OCI-LY7 (cell line): ENCODE data around the gene SRGAP2B. TPM values are rescaled to one million over a fixed set of nuclear protein-coding genes. Genes with fewer than 3 reads are reported as not detected.
"Not testable (repeated sequence)": the region's sequence is repeated elsewhere in the genome, so short reads cannot be mapped to it uniquely, and the experiment has no call there.

Experiments
- Bru-seq: library from RNA; stranded (reverse); fragments of 400-500 nt; gene quantifications from one replicate; lab custom pipeline; 2021; lab: Mats Ljungman, UMichigan
- BruChase-seq, 2 experiments: library from RNA; stranded (reverse); fragments of 400-500 nt; gene quantifications; one replicate each; lab custom pipeline; 2021; lab: Mats Ljungman, UMichigan
- BruUV-seq: library from RNA; stranded (reverse); fragments of 400-500 nt; replicated peaks from 2 replicates; lab custom pipeline; 2021; lab: Mats Ljungman, UMichigan
- CTCF ChIA-PET: fragments of 300-600 bp; sonication (Branson Sonifier 250); formaldehyde crosslinking; loops from one replicate; lab custom pipeline; 2022; ENCODE audit warnings: antibody characterized with exemption; ENCODE audit not compliant: unreplicated experiment; lab: Charles Lee
- POLR2A ChIA-PET: fragments of 300-600 bp; sonication (Branson Sonifier 250); formaldehyde crosslinking; loops from one replicate; lab custom pipeline; 2022; ENCODE audit warnings: antibody characterized with exemption; lab: Charles Lee
- DNase-seq: peaks from one replicate; pipeline ENCODE4 v3.0.0-alpha.2; 2015; ENCODE audit warnings: low spot score
- H2AFZ ChIP-seq: fragments of 200-600 bp; sonication (generic), shearing (Covaris generic); 2 replicates; pipeline ENCODE4 v1.6.1; 2014; ENCODE audit warnings: mild to moderate bottlenecking, antibody characterized with exemption, low read length, moderate library complexity
- H3K27ac ChIP-seq: fragments of 200-600 bp; sonication (generic); 2 replicates; pipeline ENCODE4 v1.5.1; 2014; ENCODE audit warnings: mixed run types, low read depth, mild to moderate bottlenecking, moderate library complexity, low read length, inconsistent platforms; ENCODE audit not compliant: poor library complexity, severe bottlenecking
- H3K36me3 ChIP-seq: fragments of 200-600 bp; sonication (generic); 2 replicates; pipeline ENCODE4 v1.6.1; 2014; ENCODE audit warnings: mild to moderate bottlenecking, antibody characterized with exemption, low read length, moderate library complexity, mixed read lengths; ENCODE audit not compliant: insufficient read depth
- H3K4me1 ChIP-seq: fragments of 200-600 bp; sonication (generic); 2 replicates; pipeline ENCODE4 v1.5.1; 2014; ENCODE audit warnings: mild to moderate bottlenecking, low read length; ENCODE audit not compliant: insufficient read depth, poor library complexity, severe bottlenecking
- H3K4me2 ChIP-seq: fragments of 200-600 bp; sonication (generic); 2 replicates; pipeline ENCODE4 v1.6.1; 2014; ENCODE audit warnings: mild to moderate bottlenecking, low read length
- H3K4me3 ChIP-seq: fragments of 200-600 bp; sonication (generic); 2 replicates; pipeline ENCODE4 v1.5.1; 2014; ENCODE audit warnings: mild to moderate bottlenecking, low read depth, low read length; ENCODE audit not compliant: poor library complexity, severe bottlenecking
- H3K79me2 ChIP-seq: fragments of 200-600 bp; sonication (generic); 2 replicates; pipeline ENCODE4 v1.6.1; 2016; ENCODE audit warnings: low read depth, mild to moderate bottlenecking, low read length, moderate library complexity, mixed read lengths; ENCODE audit not compliant: insufficient read depth
- H3K9me2 ChIP-seq: fragments of 200-600 bp; sonication (generic); 2 replicates; pipeline ENCODE4 v1.6.1; 2016; ENCODE audit warnings: mild to moderate bottlenecking, low read length, mixed read lengths; ENCODE audit not compliant: insufficient read depth
- H3K9me3 ChIP-seq: fragments of 200-600 bp; sonication (generic); 2 replicates; pipeline ENCODE4 v1.6.1; 2014; ENCODE audit warnings: mild to moderate bottlenecking, mixed run types, low read length, mixed read lengths
- H4K20me1 ChIP-seq: fragments of 200-600 bp; sonication (generic); 2 replicates; pipeline ENCODE4 v1.6.1; 2014; ENCODE audit warnings: mild to moderate bottlenecking, antibody characterized with exemption, low read length, moderate library complexity, mixed read lengths; ENCODE audit not compliant: insufficient read depth
- intact Hi-C: fragments of 100-400 bp; cut with micrococcal nuclease; formaldehyde crosslinking; loops from one replicate; pipeline ENCODE4 v1.10.0; 2022; ENCODE audit not compliant: unreplicated experiment
- long read RNA-seq: library from polyadenylated mRNA; stranded (forward); transcript quantifications from one replicate; pipeline ENCODE4 v2.0.0, GENCODE V29; 2022
- total RNA-seq, 2 experiments: library from RNA; depleted of rRNA in 1 of 2; stranded (reverse); fragments of >200 nt in 1 of 2; shearing (Covaris generic) in 1 of 2; gene quantifications; 2 replicates each; pipeline ENCODE4 v1.2.3, GENCODE V29; 2014 to 2022

SRGAP2B gene
- total RNA-seq (2014; rRNA removed; shearing (Covaris generic)) (17.7 and 22.1 TPM in 2 replicates), total RNA-seq (2022) (36.5 and 46.7 TPM in 2 replicates), Bru-seq, nascent RNA (percentile 75 among the genes with signal in this experiment), BruChase-seq, experiment 1, labeled RNA remaining after a 6-hour chase (percentile 67 among the genes with signal in this experiment), BruChase-seq, experiment 2, labeled RNA remaining after a 2-hour chase (percentile 62 among the genes with signal in this experiment)
- long read RNA-seq, partial matches to known transcripts = 4 of 13 reads
- long read RNA-seq, other reads (novel, unspliced or antisense) = 9 of 13 reads

DNA sequence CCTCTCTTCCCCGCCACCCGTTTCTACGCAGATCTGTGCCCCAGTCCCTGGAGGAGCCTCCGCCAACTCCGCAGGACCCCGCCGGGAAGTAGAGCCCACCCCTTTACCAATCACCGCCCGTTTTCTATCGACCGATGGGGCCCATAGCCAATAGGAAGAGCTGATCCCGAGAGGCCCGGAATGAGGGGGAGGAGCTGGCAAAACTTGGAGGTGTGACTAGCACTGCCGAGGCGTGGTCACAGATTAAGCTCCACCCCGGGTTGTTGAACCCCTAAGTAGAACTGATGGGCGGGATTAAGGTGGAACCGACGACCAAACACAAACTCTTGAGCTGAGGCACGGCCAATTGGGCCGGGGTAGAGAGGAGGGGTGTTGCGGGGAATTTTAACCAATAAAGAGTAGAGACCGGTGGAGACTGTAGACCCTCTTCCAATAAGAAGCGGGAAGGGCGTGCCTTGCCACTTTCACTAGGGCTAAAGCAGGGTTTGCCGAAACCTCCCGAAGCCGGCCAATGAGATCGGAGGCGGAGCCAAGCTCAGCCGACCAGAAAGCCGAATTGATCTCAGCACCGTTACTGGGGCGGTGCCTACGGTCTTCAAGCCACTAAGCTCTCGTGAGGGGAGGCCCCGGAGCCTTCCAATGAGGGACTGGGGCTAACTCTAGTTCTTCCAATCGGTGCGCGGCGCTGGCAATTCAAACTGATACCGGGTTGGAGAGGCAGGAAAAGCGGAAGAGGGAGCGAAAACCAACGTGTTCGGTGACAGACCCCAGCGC, at the start of gene SRGAP2B, which contains the start of gene FAM72D:
SRGAP2B (minus strand) TSS at position 45 of the 774 bp plus-strand sequence. CDS start 2,427 bp downstream, outside the sequence.
FAM72D (plus strand) TSS at position 691 of the 774 bp plus-strand sequence. CDS start 874 bp downstream, outside the sequence.
- H3K4me1 ChIP-seq, H2AFZ ChIP-seq, H3K36me3 ChIP-seq, intact Hi-C loops, H3K27ac ChIP-seq, H3K9me3 ChIP-seq, CTCF ChIA-PET, BruUV-seq, H4K20me1 ChIP-seq, H3K9me2 ChIP-seq, DNase-seq, H3K79me2 ChIP-seq, POLR2A ChIA-PET: not testable (repeated sequence)
- peak within 1 kb of the TSS; percentile 65 for H3K4me3 ChIP-seq
- peak within 1 kb of the TSS; percentile 52; the same call in 1 of the 2 replicates for H3K4me2 ChIP-seq

DNA sequence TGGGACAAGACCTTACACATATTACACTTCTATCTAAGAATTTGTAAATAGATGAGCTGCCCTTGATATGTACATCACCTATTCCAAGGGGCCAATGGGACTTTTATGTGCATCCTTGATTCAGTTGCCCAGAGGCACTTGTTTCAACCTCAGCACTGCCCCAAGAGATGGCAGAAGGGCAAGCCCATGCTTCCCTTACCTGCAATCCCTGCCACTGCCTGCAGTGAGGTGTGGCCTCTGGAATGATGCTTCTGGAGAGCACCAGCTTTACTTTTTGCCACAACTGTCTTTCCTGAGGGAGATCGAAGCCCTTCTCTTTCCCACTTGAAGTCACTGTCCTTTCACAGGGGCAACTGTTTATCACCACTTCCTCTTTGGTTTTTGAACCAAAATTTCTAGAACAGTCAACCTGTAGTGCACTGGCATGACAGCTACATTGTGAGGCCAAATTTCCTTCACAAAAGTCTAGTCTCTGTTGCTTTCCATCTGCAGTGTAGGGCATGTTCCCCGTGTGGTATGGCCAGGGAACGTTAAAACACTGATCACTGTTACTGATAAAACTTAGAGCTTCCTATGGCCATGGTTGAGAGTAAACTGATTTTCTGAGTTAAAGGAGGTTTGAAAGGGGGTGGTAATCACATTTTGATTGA, 49.3 kb upstream of the SRGAP2B start:
- BruUV-seq, POLR2A ChIA-PET, H3K27ac ChIP-seq, CTCF ChIA-PET, DNase-seq, H3K79me2 ChIP-seq, H2AFZ ChIP-seq, H3K9me3 ChIP-seq, H3K36me3 ChIP-seq, H4K20me1 ChIP-seq, intact Hi-C loops, H3K4me2 ChIP-seq, H3K9me2 ChIP-seq, H3K4me1 ChIP-seq, H3K4me3 ChIP-seq: not testable (repeated sequence)

DNA sequence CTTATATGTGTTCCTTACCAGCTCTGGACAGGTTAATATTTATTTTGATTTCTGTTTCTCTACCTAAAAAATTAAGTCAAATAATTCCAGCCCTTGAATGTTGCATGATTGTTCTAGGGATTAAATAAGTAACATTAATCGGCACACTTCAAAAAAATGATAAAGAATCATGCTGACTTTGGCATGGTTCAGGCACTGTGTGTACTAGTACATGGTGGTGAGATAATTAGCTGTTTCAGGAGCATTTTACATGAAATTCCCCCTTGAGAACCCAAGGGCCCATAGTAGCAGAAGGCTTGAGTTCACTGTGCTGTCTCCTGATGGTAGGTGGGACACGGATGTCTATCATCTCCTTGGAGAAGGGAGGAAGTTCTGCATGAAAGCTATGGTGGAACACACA, 45.4 kb upstream of the SRGAP2B start:
- intact Hi-C loops, BruUV-seq, CTCF ChIA-PET: not testable (repeated sequence)

DNA sequence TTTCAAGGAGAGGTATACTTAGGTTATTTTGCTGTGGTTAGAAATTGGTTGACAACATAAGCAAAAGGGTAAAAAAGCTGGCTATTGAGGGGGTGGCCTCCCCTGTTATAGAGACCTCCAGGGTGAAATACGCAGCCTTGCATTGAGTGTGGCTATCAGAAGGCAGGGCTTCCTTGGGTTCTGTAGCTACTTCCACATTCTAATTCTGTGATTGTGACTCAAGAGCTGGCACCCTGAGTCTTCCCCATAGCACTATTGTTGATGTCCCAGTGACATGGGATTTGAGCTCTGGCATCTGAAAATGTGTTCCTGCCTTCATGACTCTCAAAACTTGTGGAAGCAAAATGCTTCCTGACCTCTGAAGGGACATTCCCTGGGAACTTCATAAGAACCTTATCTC, 39.3 kb upstream of the SRGAP2B start:
- H3K4me2 ChIP-seq, H3K36me3 ChIP-seq, H3K4me3 ChIP-seq, H3K4me1 ChIP-seq, H3K9me3 ChIP-seq, H3K9me2 ChIP-seq, DNase-seq, BruUV-seq, intact Hi-C loops, H2AFZ ChIP-seq, CTCF ChIA-PET, H4K20me1 ChIP-seq, H3K79me2 ChIP-seq, H3K27ac ChIP-seq, POLR2A ChIA-PET: not testable (repeated sequence)

More for the DNA sequence above, 45.4 kb upstream of the SRGAP2B start:
- H3K27ac ChIP-seq, H3K36me3 ChIP-seq, H3K9me2 ChIP-seq, DNase-seq, H4K20me1 ChIP-seq, H3K9me3 ChIP-seq, H3K4me2 ChIP-seq, H3K79me2 ChIP-seq, H3K4me1 ChIP-seq, H2AFZ ChIP-seq, POLR2A ChIA-PET, H3K4me3 ChIP-seq: not testable (repeated sequence)

DNA sequence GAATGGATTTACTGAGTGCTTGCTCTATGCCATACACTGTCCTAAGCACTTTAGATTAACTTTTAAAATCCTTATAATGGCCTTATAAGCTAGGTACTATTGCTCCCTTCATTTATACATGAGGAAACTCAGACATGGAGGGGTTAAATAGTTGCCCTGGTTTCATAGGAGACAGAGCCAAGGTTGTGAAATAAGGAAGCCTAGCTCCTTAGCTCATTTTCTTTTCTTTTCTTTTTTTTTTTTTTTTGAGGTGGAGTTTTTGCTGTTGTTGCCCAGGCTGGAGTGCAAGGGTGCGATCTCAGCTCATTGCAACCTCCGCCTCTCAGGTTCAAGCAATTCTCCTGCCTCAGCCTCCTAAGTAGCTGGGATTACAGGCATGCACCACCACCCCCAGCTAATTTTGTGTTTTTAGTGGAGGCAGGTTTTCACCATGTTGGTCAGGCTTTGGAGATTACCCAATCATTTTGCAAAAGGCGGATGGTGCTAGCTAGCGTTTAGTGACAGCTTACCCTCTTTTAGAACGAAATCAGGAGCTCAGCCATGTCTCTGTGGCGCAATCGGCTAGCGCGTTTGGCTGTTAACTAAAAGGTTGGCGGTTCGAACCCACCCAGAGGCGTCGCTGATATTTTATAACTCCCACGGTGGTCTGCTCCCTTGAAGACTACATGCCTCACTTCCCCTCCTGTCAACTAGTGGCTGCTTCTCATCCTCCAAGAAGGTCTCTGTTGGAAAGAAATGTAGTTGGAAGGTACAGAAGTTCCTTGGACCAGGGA, 33.8 kb upstream of the SRGAP2B start:
- H4K20me1 ChIP-seq, POLR2A ChIA-PET, H3K4me1 ChIP-seq, intact Hi-C loops, CTCF ChIA-PET, BruUV-seq, H3K79me2 ChIP-seq, H3K27ac ChIP-seq, DNase-seq, H3K4me3 ChIP-seq, H2AFZ ChIP-seq, H3K9me2 ChIP-seq, H3K4me2 ChIP-seq, H3K36me3 ChIP-seq, H3K9me3 ChIP-seq: not testable (repeated sequence)
